Vagina (tissue), 2 donors: ENCODE measurements around the gene MAP3K8.

Source experiments
- POLR2AphosphoS5 ChIP-seq, 2 donors: sonication (generic); formaldehyde crosslinking; IDR thresholded peaks; one replicate each; pipeline ENCODE4 v1.9.0; 2017; ENCODE audit warnings: antibody characterized with exemption in 2 of 2, mild to moderate bottlenecking in 2 of 2, low read depth in 1 of 2; ENCODE audit not compliant: insufficient read depth in 1 of 2
- TF ChIP-seq, protein P1 (sequence below), 3 experiments: fragments of 450-650 bp in 2 of 3; fragments of 200-600 bp in 1 of 3; sonication (generic) in 1 of 3; IDR thresholded peaks; one replicate each; pipeline ENCODE4 v1.5.1; 2017 to 2019; ENCODE audit warnings: antibody characterized with exemption in 3 of 3, mild to moderate bottlenecking in 2 of 3, moderate library complexity in 2 of 3

DNA sequence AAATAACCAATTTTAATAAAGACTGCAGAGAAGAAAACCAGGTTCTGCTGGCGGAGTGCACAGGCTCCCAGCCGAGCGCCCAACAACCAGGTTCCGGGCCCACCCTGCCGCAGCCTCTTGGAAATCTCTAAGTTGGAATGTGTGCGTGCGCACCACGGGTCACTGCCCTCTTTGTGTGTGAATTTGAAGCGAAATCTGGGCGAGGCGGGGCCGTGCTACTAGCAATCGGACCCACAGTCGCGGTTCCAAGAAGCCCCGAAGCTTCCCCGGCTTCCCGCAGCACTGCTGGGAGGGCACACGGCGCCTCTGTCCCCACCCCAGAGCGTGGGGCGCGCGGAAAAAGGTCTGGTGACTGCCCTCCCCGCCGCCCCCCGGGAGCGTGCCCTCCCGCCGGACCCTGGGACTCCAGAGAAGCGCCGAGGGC lies 666 bp upstream of the MAP3K8 start:
- TF ChIP-seq, protein P1, sequence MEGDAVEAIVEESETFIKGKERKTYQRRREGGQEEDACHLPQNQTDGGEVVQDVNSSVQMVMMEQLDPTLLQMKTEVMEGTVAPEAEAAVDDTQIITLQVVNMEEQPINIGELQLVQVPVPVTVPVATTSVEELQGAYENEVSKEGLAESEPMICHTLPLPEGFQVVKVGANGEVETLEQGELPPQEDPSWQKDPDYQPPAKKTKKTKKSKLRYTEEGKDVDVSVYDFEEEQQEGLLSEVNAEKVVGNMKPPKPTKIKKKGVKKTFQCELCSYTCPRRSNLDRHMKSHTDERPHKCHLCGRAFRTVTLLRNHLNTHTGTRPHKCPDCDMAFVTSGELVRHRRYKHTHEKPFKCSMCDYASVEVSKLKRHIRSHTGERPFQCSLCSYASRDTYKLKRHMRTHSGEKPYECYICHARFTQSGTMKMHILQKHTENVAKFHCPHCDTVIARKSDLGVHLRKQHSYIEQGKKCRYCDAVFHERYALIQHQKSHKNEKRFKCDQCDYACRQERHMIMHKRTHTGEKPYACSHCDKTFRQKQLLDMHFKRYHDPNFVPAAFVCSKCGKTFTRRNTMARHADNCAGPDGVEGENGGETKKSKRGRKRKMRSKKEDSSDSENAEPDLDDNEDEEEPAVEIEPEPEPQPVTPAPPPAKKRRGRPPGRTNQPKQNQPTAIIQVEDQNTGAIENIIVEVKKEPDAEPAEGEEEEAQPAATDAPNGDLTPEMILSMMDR (IDR thresholded peaks at IDR 0.05): no peak
- no peak for TF ChIP-seq POLR2AphosphoS5 (IDR thresholded peaks at IDR 0.05; ENCODE audit: insufficient read depth in 1 of 2, low read depth in 1 of 2)
